Loucy (cell line): Measurements from ENCODE around the gene POU5F1.
A peak's percentile ranks its signal among the peaks of the same experiment; 100 is the strongest.
"Not testable (repeated sequence)": the region's sequence is repeated elsewhere in the genome, so short reads cannot be mapped to it uniquely, and the experiment has no call there.

ENCODE experiments used
- H2AFZ ChIP-seq: fragments of 200-600 bp; sonication (generic); 2 replicates; pipeline ENCODE4 v1.6.0; 2016; ENCODE audit warnings: antibody characterized with exemption, mild to moderate bottlenecking, low read length, moderate library complexity
- H3F3A ChIP-seq: fragments of 200-600 bp; 2 replicates; pipeline ENCODE4 v1.6.0; 2016; ENCODE audit warnings: antibody characterized with exemption, low read depth, mild to moderate bottlenecking
- H3K27me3 ChIP-seq: fragments of 200-600 bp; sonication (generic); 2 replicates; pipeline ENCODE4 v1.6.1; 2014; ENCODE audit warnings: low read length, mild to moderate bottlenecking; ENCODE audit not compliant: insufficient read depth, poor library complexity, severe bottlenecking
- H3K36me3 ChIP-seq: fragments of 200-600 bp; sonication (generic); 2 replicates; pipeline ENCODE4 v1.6.1; 2016; ENCODE audit warnings: low read length; ENCODE audit not compliant: insufficient read depth
- H3K4me1 ChIP-seq: fragments of 200-600 bp; sonication (generic); 2 replicates; pipeline ENCODE4 v1.5.1; 2014; ENCODE audit warnings: low read length, mild to moderate bottlenecking; ENCODE audit not compliant: insufficient read depth, poor library complexity, severe bottlenecking
- H3K4me2 ChIP-seq: fragments of 200-600 bp; sonication (generic); 2 replicates; pipeline ENCODE4 v1.6.0; 2014; ENCODE audit warnings: antibody characterized with exemption, low read length, low read depth, mild to moderate bottlenecking; ENCODE audit not compliant: poor library complexity, severe bottlenecking
- H3K4me3 ChIP-seq: fragments of 200-600 bp; sonication (generic); 2 replicates; pipeline ENCODE4 v1.5.1; 2014; ENCODE audit warnings: low read length, mild to moderate bottlenecking, mixed read lengths; ENCODE audit not compliant: poor library complexity, severe bottlenecking
- H3K79me2 ChIP-seq: fragments of 200-600 bp; sonication (generic); 2 replicates; pipeline ENCODE4 v1.6.1; 2014; ENCODE audit warnings: low read length; ENCODE audit not compliant: insufficient read depth
- H3K9ac ChIP-seq: fragments of 200-600 bp; sonication (generic); 2 replicates; pipeline ENCODE4 v1.6.0; 2014; ENCODE audit warnings: mild to moderate bottlenecking, low read depth, low read length, moderate library complexity; ENCODE audit not compliant: poor library complexity, severe bottlenecking
- H3K9me2 ChIP-seq: fragments of 200-600 bp; sonication (generic); replicated peaks from 2 replicates; pipeline ENCODE4 v1.6.1; 2016; ENCODE audit warnings: low read depth, low read length, mixed read lengths
- H3K9me3 ChIP-seq: fragments of 200-600 bp; sonication (generic); 2 replicates; pipeline ENCODE4 v1.6.1; 2014; ENCODE audit warnings: mild to moderate bottlenecking, antibody characterized with exemption, low read length, low read depth; ENCODE audit not compliant: insufficient read depth
- H4K20me1 ChIP-seq: fragments of 200-600 bp; sonication (generic); 2 replicates; pipeline ENCODE4 v1.6.0; 2014; ENCODE audit warnings: antibody characterized with exemption, low read length, mild to moderate bottlenecking; ENCODE audit not compliant: insufficient read depth, poor library complexity, severe bottlenecking
- CTCF ChIP-seq: fragments of 200-600 bp; sonication (generic); conservative IDR thresholded peaks from 2 replicates; pipeline ENCODE4 v1.5.1; 2014; ENCODE audit warnings: mild to moderate bottlenecking, antibody characterized with exemption, low read length
- EZH2phosphoT487 ChIP-seq: fragments of 200-600 bp; IDR thresholded peaks from 2 replicates; pipeline ENCODE4 v1.6.1; 2018; ENCODE audit warnings: antibody characterized with exemption, mild to moderate bottlenecking, moderate library complexity, borderline replicate concordance

Gene POU5F1

GRCh38 chr6:31194061-31194834 is 23.8 kb upstream of the POU5F1 start:
- Histone ChIP-seq H3F3A (no peaks in the 10 kb centered on the region), H3K4me1 (peaks cover 12% of the 10 kb centered on the region), H3K4me3 (no peak overlapping the region), H3K9ac (peak overlapping the region; percentile 3), H3K4me2 (peak overlapping the region; percentile 42), H3K9me2 (no peaks in the 10 kb centered on the region), H2AFZ (no peak overlapping the region), H3K9me3 (no peaks in the 10 kb centered on the region), H3K36me3 (no peaks in the 10 kb centered on the region), H4K20me1 (no peaks in the 10 kb centered on the region), H3K27me3 (no peaks in the 10 kb centered on the region), H3K79me2 (peaks cover 19% of the 10 kb centered on the region)
- no peak for TF ChIP-seq CTCF
- no peak for TF ChIP-seq EZH2phosphoT487

- H4K20me1 ChIP-seq, result no peaks in the 10 kb centered on the region
- no peaks in the 10 kb centered on the region for H3K9me3 ChIP-seq
- no peaks in the 10 kb centered on the region for H3K36me3 ChIP-seq
- peaks cover 10% of the 10 kb centered on the region for H3K4me1 ChIP-seq
- H3K4me2 ChIP-seq, result no peak overlapping the region
- H3K9me2 ChIP-seq, result no peaks in the 10 kb centered on the region
- H3F3A ChIP-seq, result no peaks in the 10 kb centered on the region
- no peak overlapping the region for H3K4me3 ChIP-seq
- H3K79me2 ChIP-seq, result peaks cover 9% of the 10 kb centered on the region; the same call in 1 of the 2 replicates
- TF ChIP-seq CTCF, result no peak; the same call in 1 of the 2 replicates
- TF ChIP-seq EZH2phosphoT487, result no peak
- no peak overlapping the region for H2AFZ ChIP-seq
- H3K9ac ChIP-seq, result no peak overlapping the region
- H3K27me3 ChIP-seq, result no peaks in the 10 kb centered on the region
Measured at GRCh38 chr6:31193206-31193605, 22.7 kb upstream of the POU5F1 start.

- H4K20me1 ChIP-seq, H3K4me3 ChIP-seq, H2AFZ ChIP-seq, H3K79me2 ChIP-seq, H3F3A ChIP-seq, H3K4me2 ChIP-seq, H3K27me3 ChIP-seq, H3K9me2 ChIP-seq, H3K9me3 ChIP-seq, H3K9ac ChIP-seq, H3K36me3 ChIP-seq, H3K4me1 ChIP-seq: not testable (repeated sequence)
- peak; percentile 74 for TF ChIP-seq CTCF
Measured at GRCh38 chr6:31192431-31193105, 22.1 kb upstream of the POU5F1 start.
